Liver (tissue), 9 donors: ENCODE data around the gene ZBTB11. TPM values are rescaled to one million over a fixed set of nuclear protein-coding genes. Genes with fewer than 3 reads are reported as not detected.
A peak's percentile ranks its signal among the peaks of the same experiment; 100 is the strongest.
"Not testable (repeated sequence)": the region's sequence is repeated elsewhere in the genome, so short reads cannot be mapped to it uniquely, and the experiment has no call there.

ENCODE experiments used
- DNase-seq: peaks from one replicate; pipeline ENCODE4 v3.0.0-alpha.2; 2017; ENCODE audit warnings: low spot score
- H3K27ac ChIP-seq, 2 donors: one replicate each; pipeline ENCODE4 v1.7.0; 2013; ENCODE audit warnings: inconsistent platforms in 2 of 2, low read length in 2 of 2, control low read depth in 1 of 2, low read depth in 1 of 2, mild to moderate bottlenecking in 1 of 2
- H3K27me3 ChIP-seq, 4 donors: one replicate each; pipeline versions ENCODE4 v1.6.1 to v1.7.0; 2013; ENCODE audit warnings: low read length in 3 of 4, inconsistent platforms in 1 of 4, mild to moderate bottlenecking in 1 of 4, moderate library complexity in 1 of 4; ENCODE audit not compliant: control insufficient read depth in 4 of 4, insufficient read depth in 4 of 4
- H3K36me3 ChIP-seq, 4 donors: one replicate each; pipeline versions ENCODE4 v1.6.1 to v1.7.0; 2013; ENCODE audit warnings: low read length in 3 of 4, mild to moderate bottlenecking in 3 of 4, low read depth in 1 of 4, moderate library complexity in 1 of 4; ENCODE audit not compliant: control insufficient read depth in 4 of 4, insufficient read depth in 3 of 4
- H3K4me1 ChIP-seq, 4 donors: one replicate each; pipeline versions ENCODE4 v1.6.1 to v1.7.0; 2013; ENCODE audit warnings: low read length in 3 of 4, mild to moderate bottlenecking in 3 of 4, moderate library complexity in 1 of 4; ENCODE audit not compliant: control insufficient read depth in 4 of 4, insufficient read depth in 4 of 4
- H3K4me3 ChIP-seq, 3 donors: one replicate each; pipeline versions ENCODE4 v1.6.1 to v1.7.0; 2013; ENCODE audit warnings: low read length in 3 of 3, control low read depth in 1 of 3, low read depth in 1 of 3, mild to moderate bottlenecking in 1 of 3
- H3K9ac ChIP-seq, 2 donors: one replicate each; pipeline ENCODE4 v1.7.0; 2013; ENCODE audit warnings: low read length in 2 of 2, mild to moderate bottlenecking in 2 of 2, moderate library complexity in 2 of 2, control low read depth in 1 of 2, low read depth in 1 of 2
- H3K9me3 ChIP-seq, 4 donors: one replicate each; pipeline versions ENCODE4 v1.6.1 to v1.7.0; 2013; ENCODE audit warnings: low read length in 3 of 4; ENCODE audit not compliant: control insufficient read depth in 4 of 4
- CTCF ChIP-seq: fragments of 150-350 bp; IDR thresholded peaks from 2 replicates; pipeline ENCODE4 v1.5.1; 2017; ENCODE audit warnings: improper control_type of control experiment, low read depth, low read length; ENCODE audit not compliant: missing input control
- GABPA ChIP-seq, 2 donors: IDR thresholded peaks in 1 of 2; conservative IDR thresholded peaks in 1 of 2; 2 replicates each; pipeline ENCODE4 v1.6.1; 2016; ENCODE audit warnings: antibody characterized with exemption in 2 of 2, mild to moderate bottlenecking in 1 of 2, moderate library complexity in 1 of 2
- RAD21 ChIP-seq, 2 donors: IDR thresholded peaks; 2 replicates each; pipeline ENCODE4 v1.6.1; 2016; ENCODE audit warnings: antibody characterized with exemption in 2 of 2, mild to moderate bottlenecking in 2 of 2
- SP1 ChIP-seq: IDR thresholded peaks from 2 replicates; pipeline ENCODE4 v1.6.1; 2018; ENCODE audit warnings: antibody characterized with exemption, mild to moderate bottlenecking
- WGBS: extraction: QIAGEN DNeasy Blood & Tissue Kit; methylation state at CpG from one replicate; pipeline ENCODE4 v1.1.7; 2013; 5-methylcytosine and 5-hydroxymethylcytosine counted together
- polyA plus RNA-seq, 2 donors: library from polyadenylated mRNA; stranded (reverse) in 1 of 2; unstranded in 1 of 2; fragments of 200-250 nt in 1 of 2; fragments of >200 nt in 1 of 2; fragmentation: Nextera tagmentation in 1 of 2; extraction: Ambion mirVana in 1 of 2; gene quantifications; one replicate each; pipeline versions ENCODE4 v1.2.1 to v1.2.3, GENCODE V29; 2013 to 2015
- total RNA-seq, 2 donors: library from RNA; depleted of rRNA; stranded (reverse); fragments of >200 nt; gene quantifications; one replicate each; pipeline ENCODE4 v1.2.3, GENCODE V29; 2014
- donor health status: healthy.
- donor health status: healthy.
- donor health status: healthy.
- donor health status: healthy.
- donor health status: healthy.

The ZBTB11 gene
- total and polyA plus RNA-seq, 4 donors: 3.8 to 18.7 (median 9.2) TPM

GRCh38 chr3:101695779-101696372 lies 18.9 kb upstream of the ZBTB11 start:
- TF ChIP-seq GABPA (IDR thresholded peaks at IDR 0.05 in 1 of 2, conservative IDR thresholded peaks at IDR 0.05 in 1 of 2) (no peak), SP1 (no peak), RAD21 (IDR thresholded peaks at IDR 0.05) (peak; percentile 69 to 77), CTCF (peak; percentile 73)
- Histone ChIP-seq H3K27me3 (no peaks in the 10 kb centered on the region), H3K4me3 (no peak overlapping the region), H3K27ac (no peak overlapping the region), H3K9ac (peak overlapping the region in 1 of 2 donors; percentile 38), H3K36me3 (no peaks in the 10 kb centered on the region), H3K4me1 (no peaks in the 10 kb centered on the region), H3K9me3 (no peaks in the 10 kb centered on the region)
- WGBS: 40% methylated on average over 10 of the region's 10 CpGs
- DNase-seq: no peak

- not testable (repeated sequence) for H3K9me3 ChIP-seq, H3K9ac ChIP-seq, DNase-seq, H3K27me3 ChIP-seq, H3K4me1 ChIP-seq, H3K36me3 ChIP-seq, H3K4me3 ChIP-seq, H3K27ac ChIP-seq
- 95% methylated on average over 4 of the region's 4 CpGs for WGBS
Observed at GRCh38 chr3:101694836-101695235, 17.9 kb upstream of the ZBTB11 start.

- DNase-seq: peak; percentile 45
- not testable (repeated sequence) for H3K9me3 ChIP-seq, H3K4me1 ChIP-seq, H3K4me3 ChIP-seq, H3K27me3 ChIP-seq, H3K36me3 ChIP-seq, H3K27ac ChIP-seq, H3K9ac ChIP-seq
- peak in 1 of 2 donors; percentile 9 for TF ChIP-seq RAD21 (IDR thresholded peaks at IDR 0.05)
- peak; percentile 28 for TF ChIP-seq CTCF
- 82% methylated on average over 13 of the region's 13 CpGs for WGBS
Observed at GRCh38 chr3:101693540-101693939, 16.6 kb upstream of the ZBTB11 start.

- H3K27ac ChIP-seq, H3K9ac ChIP-seq, H3K27me3 ChIP-seq, H3K4me3 ChIP-seq, H3K36me3 ChIP-seq, H3K9me3 ChIP-seq, DNase-seq, H3K4me1 ChIP-seq: not testable (repeated sequence)
- WGBS: 90% methylated on average over 13 of the region's 15 CpGs
Observed at GRCh38 chr3:101691685-101692671, 15.0 kb upstream of the ZBTB11 start.
